ENCODE data around the gene MRPS2.
"Not testable (repeated sequence)": the region's sequence is repeated elsewhere in the genome, so short reads cannot be mapped to it uniquely, and the experiment has no call there.

Gene MRPS2

GRCh38 chr9:135534826-135535225 is 34.3 kb downstream of the MRPS2 start:
- not testable (repeated sequence) for DNase-seq

- DNase-seq, result not testable (repeated sequence)
Observed at GRCh38 chr9:135535631-135536030, 35.1 kb downstream of the MRPS2 start.

- DNase-seq, result no peak
Observed at GRCh38 chr9:135536216-135536615, 35.7 kb downstream of the MRPS2 start.

- DNase-seq, result not testable (repeated sequence)
Observed at GRCh38 chr9:135543262-135543894, 42.9 kb downstream of the MRPS2 start.

GRCh38 chr9:135544981-135545635 is 44.6 kb downstream of the MRPS2 start:
- DNase-seq, result no peak

- DNase-seq, result not testable (repeated sequence)
Observed at GRCh38 chr9:135545646-135546176, 45.2 kb downstream of the MRPS2 start, which contains the start of gene OBP2A. Gene OBP2A, plus strand, starts transcription at chr9:135546126. Its CDS starts 55 bp downstream, at chr9:135546181.

- DNase-seq, result not testable (repeated sequence)
Observed at GRCh38 chr9:135546792-135547617, 46.5 kb downstream of the MRPS2 start.

GRCh38 chr9:135547756-135548736 is 47.6 kb downstream of the MRPS2 start:
- DNase-seq, result no peak

GRCh38 chr9:135549478-135550343 is 49.2 kb downstream of the MRPS2 start:
- DNase-seq, result not testable (repeated sequence)

GRCh38 chr9:135550344-135550918 is 49.9 kb downstream of the MRPS2 start:
- DNase-seq, result no peak

- DNase-seq, result no peak
Observed at GRCh38 chr9:135551031-135551430, 50.5 kb downstream of the MRPS2 start.

GRCh38 chr9:135551456-135551855 is 51.0 kb downstream of the MRPS2 start:
- no peak for DNase-seq

GRCh38 chr9:135552021-135552697 is 51.7 kb downstream of the MRPS2 start:
- no peak for DNase-seq

GRCh38 chr9:135552698-135553171 is 52.3 kb downstream of the MRPS2 start:
- no peak for DNase-seq
